Peyer's patch (tissue), 4 donors: Measurements from ENCODE around the gene NPIPA8.
"Not testable (repeated sequence)": the region's sequence is repeated elsewhere in the genome, so short reads cannot be mapped to it uniquely, and the experiment has no call there.

ENCODE experiments used
- CTCF ChIP-seq, 6 experiments: fragments of 450-650 bp in 4 of 6; fragments of 200-600 bp in 2 of 6; sonication (generic) in 1 of 6; IDR thresholded peaks; one replicate each; pipeline ENCODE4 v1.5.1; 2017 to 2019; ENCODE audit warnings: antibody characterized with exemption in 6 of 6, mild to moderate bottlenecking in 3 of 6, moderate library complexity in 1 of 6
- POLR2A ChIP-seq, 2 donors: fragments of 450-650 bp; IDR thresholded peaks; one replicate each; pipeline ENCODE4 v1.5.1; 2017; ENCODE audit warnings: antibody characterized with exemption in 2 of 2, mild to moderate bottlenecking in 2 of 2, moderate library complexity in 2 of 2

- TF ChIP-seq CTCF, POLR2A (IDR thresholded peaks at IDR 0.05): not testable (repeated sequence)
Observed at GRCh38 chr16:18344634-18345033, 8.1 kb upstream of the NPIPA8 start.
